ENCODE results near the gene KDM1A. TPM values are rescaled to one million over a fixed set of nuclear protein-coding genes. Genes with fewer than 3 reads are reported as not detected.

Gene KDM1A
- total and polyA plus RNA-seq, 8 donors, result 17.1 to 78.9 (median 29.2) TPM

DNA sequence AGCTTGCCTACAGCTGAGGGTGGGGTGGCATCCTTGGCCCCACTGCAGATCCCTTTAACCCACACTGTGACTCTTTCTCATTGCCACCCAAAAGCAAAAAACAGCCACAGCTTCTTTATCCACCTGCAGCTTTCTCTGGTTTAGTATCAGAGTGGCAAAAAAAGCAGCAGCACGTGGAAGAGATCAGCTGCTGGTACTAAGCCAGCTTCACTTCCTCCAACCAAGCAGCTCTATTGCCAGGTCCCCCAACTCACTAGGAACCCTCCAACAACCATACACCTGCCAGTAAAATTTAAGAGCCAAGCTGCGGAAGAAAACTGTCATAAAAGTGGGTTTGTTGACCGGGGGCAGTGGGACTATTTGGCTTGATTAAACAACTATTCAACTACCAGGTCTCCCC lies 66.4 kb downstream of the KDM1A start:
- TF ChIP-seq EP300 (IDR thresholded peaks at IDR 0.05), result no peak
- TF ChIP-seq POLR2AphosphoS5 (IDR thresholded peaks at IDR 0.05), result no peak
- no peak for TF ChIP-seq CTCF (IDR thresholded peaks at IDR 0.05)
- no peak for TF ChIP-seq POLR2A (IDR thresholded peaks at IDR 0.05)
- intact Hi-C loops (cut with DNase I; ENCODE audit: low total_unique reads), result no loop called here
- peaks cover 42 to 100% (median 97%) of the 10 kb centered on the region in 4 donors for H3K36me3 ChIP-seq
- H3K9me3 ChIP-seq, result no peaks in the 10 kb centered on the region
- 73 to 92% (median 77%) methylated on average over 3 of the region's 3 CpGs for WGBS, 5 donors
- no peak overlapping the region for H3K27ac ChIP-seq
- no peak for DNase-seq
- H3K27me3 ChIP-seq, result no peaks in the 10 kb centered on the region
- H3K4me3 ChIP-seq, result no peak overlapping the region
- H3K4me1 ChIP-seq, result peaks cover 0 to 9% (median 4%) of the 10 kb centered on the region in 4 donors

DNA sequence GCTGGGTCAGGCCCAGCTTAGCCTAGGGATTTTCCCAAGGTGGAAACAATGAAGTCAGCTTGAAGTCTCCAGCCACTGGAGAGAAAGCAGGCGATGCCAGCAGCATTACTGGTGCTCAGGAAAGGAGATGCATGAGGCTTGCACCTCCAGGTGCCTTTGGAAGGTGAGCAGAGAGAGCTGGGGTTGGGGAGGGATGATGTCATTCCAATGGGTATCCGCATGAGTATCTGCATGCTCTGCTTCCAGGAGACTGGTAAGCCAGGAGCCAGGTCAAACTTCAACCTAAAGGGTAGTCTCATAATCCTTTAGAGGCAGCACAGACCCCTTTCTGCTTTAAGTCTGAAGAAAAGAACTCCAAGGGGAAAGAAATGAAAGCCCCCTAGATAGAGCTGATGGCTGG lies 68.8 kb downstream of the KDM1A start:
- peaks cover 0 to 9% (median 4%) of the 10 kb centered on the region in 4 donors for H3K4me1 ChIP-seq
- TF ChIP-seq POLR2AphosphoS5 (IDR thresholded peaks at IDR 0.05), result no peak
- TF ChIP-seq POLR2A (IDR thresholded peaks at IDR 0.05), result no peak
- no peak for TF ChIP-seq CTCF (IDR thresholded peaks at IDR 0.05)
- no peak for TF ChIP-seq EP300 (IDR thresholded peaks at IDR 0.05)
- no peaks in the 10 kb centered on the region for H3K9me3 ChIP-seq
- intact Hi-C loops (cut with DNase I; ENCODE audit: low total_unique reads), result no loop called here
- no peak overlapping the region for H3K4me3 ChIP-seq
- no peak for DNase-seq
- WGBS, 5 donors, result 90 to 95% (median 92%) methylated on average over 2 of the region's 2 CpGs
- no peak overlapping the region for H3K27ac ChIP-seq
- H3K36me3 ChIP-seq, result peaks cover 42 to 100% (median 97%) of the 10 kb centered on the region in 4 donors
- no peaks in the 10 kb centered on the region for H3K27me3 ChIP-seq

DNA sequence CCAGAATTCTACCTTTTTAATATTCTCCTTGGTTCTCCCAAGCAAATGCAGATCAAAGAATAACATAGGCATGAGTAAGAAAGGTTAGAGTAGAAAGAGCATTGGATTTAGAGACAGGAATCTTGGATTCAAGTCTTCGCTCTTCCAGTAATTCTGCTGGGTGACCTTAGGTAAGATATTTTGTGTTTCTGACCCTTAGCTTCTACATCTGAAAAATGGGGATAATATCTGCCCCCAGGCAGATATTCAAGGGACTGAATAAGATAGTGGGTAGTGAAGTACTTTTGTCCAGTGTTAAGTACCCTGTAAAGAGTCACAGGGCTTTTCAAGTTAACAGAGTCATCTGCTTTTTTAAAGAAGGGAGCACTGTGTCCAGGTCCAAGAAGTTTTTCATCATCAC lies 70.8 kb downstream of the KDM1A start:
- Histone ChIP-seq H3K27me3 (no peaks in the 10 kb centered on the region), H3K27ac (no peak overlapping the region), H3K4me1 (no peaks in the 10 kb centered on the region), H3K36me3 (peaks cover 44 to 93% (median 91%) of the 10 kb centered on the region in 4 donors), H3K4me3 (no peak overlapping the region), H3K9me3 (no peaks in the 10 kb centered on the region)
- no peak for TF ChIP-seq CTCF (IDR thresholded peaks at IDR 0.05)
- TF ChIP-seq POLR2A (IDR thresholded peaks at IDR 0.05), result no peak
- TF ChIP-seq POLR2AphosphoS5 (IDR thresholded peaks at IDR 0.05), result no peak
- no peak for TF ChIP-seq EP300 (IDR thresholded peaks at IDR 0.05)
- intact Hi-C loops (cut with DNase I; ENCODE audit: low total_unique reads), result no loop called here
- WGBS, 5 donors, result 96 to 100% (median 100%) methylated on average over 1 of the region's 1 CpG
- no peak for DNase-seq

DNA sequence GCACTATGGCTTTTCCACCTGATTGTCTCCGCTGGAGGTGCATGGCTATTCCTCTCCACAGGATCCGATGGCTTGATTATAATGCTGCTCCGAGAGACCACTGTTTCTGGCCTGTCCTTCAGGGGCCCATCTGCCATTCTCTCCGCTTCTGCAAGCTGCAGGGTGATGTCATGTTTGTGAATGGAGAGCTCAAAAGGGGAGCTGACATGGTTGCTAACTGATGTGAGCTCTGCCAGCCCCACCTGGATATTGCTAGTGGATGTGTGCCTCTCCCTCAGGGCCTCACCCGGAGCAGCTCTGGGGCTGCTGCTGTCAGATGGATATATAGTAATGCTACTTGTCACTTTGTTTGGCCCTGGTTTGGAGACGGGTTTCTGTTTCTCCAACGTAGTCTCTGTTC lies 72.3 kb downstream of the KDM1A start:
- 89 to 96% (median 92%) methylated on average over 6 to 7 of the region's 7 CpGs for WGBS, 5 donors
- no peaks in the 10 kb centered on the region for H3K27me3 ChIP-seq
- H3K4me3 ChIP-seq, result no peak overlapping the region
- no peak overlapping the region for H3K27ac ChIP-seq
- intact Hi-C loops (cut with DNase I; ENCODE audit: low total_unique reads), result no loop called here
- TF ChIP-seq POLR2AphosphoS5 (IDR thresholded peaks at IDR 0.05), result no peak
- TF ChIP-seq EP300 (IDR thresholded peaks at IDR 0.05), result no peak
- no peak for DNase-seq
- peaks cover 44 to 79% (median 76%) of the 10 kb centered on the region in 4 donors for H3K36me3 ChIP-seq
- H3K9me3 ChIP-seq, result no peaks in the 10 kb centered on the region
- no peaks in the 10 kb centered on the region for H3K4me1 ChIP-seq

- WGBS, 5 donors, result 84 to 88% (median 87%) methylated on average over 12 of the region's 12 CpGs
- Histone ChIP-seq H3K27me3 (no peaks in the 10 kb centered on the region), H3K36me3 (peaks cover 42 to 69% (median 67%) of the 10 kb centered on the region in 4 donors), H3K9me3 (no peaks in the 10 kb centered on the region), H3K4me3 (no peak overlapping the region), H3K27ac (no peak overlapping the region), H3K4me1 (no peaks in the 10 kb centered on the region)
- no peak for DNase-seq
- intact Hi-C loops (cut with DNase I; ENCODE audit: low total_unique reads), result no loop called here
- TF ChIP-seq EP300 (IDR thresholded peaks at IDR 0.05) (no peak), POLR2AphosphoS5 (IDR thresholded peaks at IDR 0.05) (no peak), POLR2A (IDR thresholded peaks at IDR 0.05) (no peak), CTCF (IDR thresholded peaks at IDR 0.05) (no peak)
Observed at GRCh38 chr1:23092447-23092846, 73.2 kb downstream of the KDM1A start.
